Stimulated activated naive CD8-positive, alpha-beta T cell treated with anti-CD3 and anti-CD28 coated beads, Interleukin-15, Interleukin-2, amounts not matched to agents 100 U/mL and 50 U/mL, for 24 hours (primary cell): ENCODE measurements around the gene INPP5A.
"Not testable (repeated sequence)": the region's sequence is repeated elsewhere in the genome, so short reads cannot be mapped to it uniquely, and the experiment has no call there.

Experiments used
- ATAC-seq: fragments of 150-1000 bp; cut with Tn5 transposase; one replicate; pipeline ENCODE4 v1.10.0; 2021
- DNase-seq: peaks from one replicate; pipeline ENCODE4 v3.0.0; 2021

INPP5A gene

DNA sequence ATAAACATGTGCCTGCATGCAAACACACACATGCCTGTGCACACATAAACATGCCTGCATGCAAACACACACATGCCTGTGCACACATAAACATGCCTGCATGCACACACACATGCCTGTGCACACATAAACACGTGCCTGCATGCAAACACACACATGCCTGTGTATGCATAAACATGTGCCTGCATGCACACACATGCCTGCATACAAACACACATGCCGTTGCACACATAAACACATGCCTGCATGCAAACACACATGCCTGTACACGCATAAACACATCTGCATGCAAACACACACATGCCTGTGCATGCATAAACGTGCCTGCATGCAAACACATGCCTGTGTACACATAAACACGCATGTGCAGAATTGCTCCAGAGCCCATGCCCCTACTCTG is 226.0 kb downstream of the INPP5A start:
- no peak for DNase-seq
- no peak for ATAC-seq

DNA sequence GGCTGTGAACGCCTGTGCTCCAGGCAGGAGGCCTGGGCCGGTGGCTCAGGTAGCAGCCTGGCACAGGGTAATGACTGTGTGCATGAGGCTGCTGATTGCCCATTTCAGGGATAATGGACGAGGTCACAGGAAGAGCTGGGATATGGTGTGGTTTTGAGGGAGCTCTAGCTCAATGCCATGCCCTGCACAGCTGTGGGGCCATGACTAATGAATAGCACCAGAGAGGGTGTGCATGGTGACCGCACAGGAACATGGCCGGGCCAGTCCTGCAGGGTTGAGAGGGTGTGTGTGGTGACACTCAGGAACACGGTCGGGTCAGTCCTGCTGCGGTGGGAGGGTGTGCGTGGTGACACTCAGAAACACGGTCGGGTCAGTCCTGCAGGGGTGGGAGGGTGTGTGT is 226.5 kb downstream of the INPP5A start:
- DNase-seq (no peak), ATAC-seq (no peak)

- no peak for DNase-seq
- no peak for ATAC-seq
Observed at GRCh38 chr10:132765435-132765834, 227.8 kb downstream of the INPP5A start.

- DNase-seq, result no peak
- ATAC-seq, result no peak
Observed at GRCh38 chr10:132766291-132766690, 228.7 kb downstream of the INPP5A start.

GRCh38 chr10:132768346-132769248 is 231.0 kb downstream of the INPP5A start:
- DNase-seq (no peak), ATAC-seq (no peak)

DNA sequence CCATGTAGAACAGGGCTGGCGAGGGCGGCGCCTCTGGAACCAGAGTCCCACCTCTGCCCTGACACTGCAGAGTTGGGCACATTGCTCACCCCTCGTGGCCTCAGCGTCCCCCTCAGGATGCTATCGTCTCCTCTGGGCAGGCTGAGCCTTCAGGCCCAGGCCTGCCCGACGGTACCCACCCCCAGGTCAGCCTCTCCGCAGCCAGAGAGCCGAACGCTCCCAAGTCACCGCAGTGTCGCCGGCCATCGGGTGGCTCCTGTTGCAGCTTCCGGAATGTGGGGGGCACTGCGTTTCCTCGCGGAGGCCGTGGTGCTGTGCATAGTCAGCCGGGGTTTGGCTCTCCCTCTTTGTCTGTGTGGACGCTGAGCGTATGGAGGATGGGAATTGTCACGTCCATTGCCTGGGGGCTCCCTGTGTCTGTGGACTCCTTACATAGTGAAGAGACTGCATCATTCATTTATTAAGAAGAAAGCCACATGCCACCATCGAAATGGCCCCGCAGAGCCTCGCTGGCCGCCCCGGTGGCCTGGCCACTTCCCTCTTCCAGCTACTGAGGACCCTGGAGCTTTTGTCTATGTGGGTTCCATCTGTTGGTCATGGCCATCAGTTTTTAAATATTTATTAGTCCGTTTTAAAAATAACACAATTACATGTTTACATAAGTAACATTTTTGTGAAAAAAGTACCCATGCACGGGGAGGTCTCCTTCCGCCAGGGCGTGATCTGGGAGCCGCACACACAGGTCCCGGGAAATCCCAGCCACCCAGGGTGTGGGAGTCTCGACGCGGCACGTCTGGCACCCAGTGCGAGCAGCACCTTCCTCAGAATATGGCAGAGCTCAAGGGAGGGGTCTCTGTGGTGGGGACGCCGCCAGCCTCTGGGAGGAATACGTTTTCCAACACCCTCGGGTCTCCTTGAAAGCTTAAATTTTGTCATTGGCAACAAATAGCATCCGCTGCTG is 232.8 kb downstream of the INPP5A start:
- ATAC-seq, result no peak
- DNase-seq, result no peak

GRCh38 chr10:132772816-132773215 is 235.2 kb downstream of the INPP5A start:
- not testable (repeated sequence) for DNase-seq, ATAC-seq

- no peak for DNase-seq
- ATAC-seq, result no peak
Observed at GRCh38 chr10:132774181-132774901, 236.8 kb downstream of the INPP5A start.

- ATAC-seq, result no peak
- DNase-seq, result no peak
Observed at GRCh38 chr10:132774902-132775863, 237.6 kb downstream of the INPP5A start.

- ATAC-seq (no peak), DNase-seq (no peak)
Observed at GRCh38 chr10:132776186-132776585, 238.6 kb downstream of the INPP5A start.

DNA sequence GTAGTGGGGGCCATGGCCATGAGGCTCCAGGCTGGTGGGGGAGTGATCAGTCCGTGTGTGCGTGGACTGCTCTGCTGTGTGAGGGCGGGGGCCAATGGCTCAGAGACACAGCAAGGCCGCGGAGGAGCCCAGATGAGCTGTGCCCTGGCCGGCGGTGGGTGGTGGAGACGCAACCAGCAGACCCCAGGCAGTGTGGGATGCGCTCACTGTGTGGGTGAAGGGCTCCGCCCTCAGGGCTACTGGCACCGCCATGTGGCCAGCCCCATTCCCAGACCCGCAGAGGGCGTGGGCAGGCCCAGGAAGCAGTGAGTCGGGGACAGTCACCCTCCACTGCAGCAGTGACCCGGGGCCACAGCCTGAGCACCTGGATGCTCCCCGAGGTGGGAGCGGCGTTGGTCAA is 239.2 kb downstream of the INPP5A start:
- ATAC-seq, result no peak
- no peak for DNase-seq

GRCh38 chr10:132777441-132777840 is 239.9 kb downstream of the INPP5A start:
- no peak for DNase-seq
- no peak for ATAC-seq

DNA sequence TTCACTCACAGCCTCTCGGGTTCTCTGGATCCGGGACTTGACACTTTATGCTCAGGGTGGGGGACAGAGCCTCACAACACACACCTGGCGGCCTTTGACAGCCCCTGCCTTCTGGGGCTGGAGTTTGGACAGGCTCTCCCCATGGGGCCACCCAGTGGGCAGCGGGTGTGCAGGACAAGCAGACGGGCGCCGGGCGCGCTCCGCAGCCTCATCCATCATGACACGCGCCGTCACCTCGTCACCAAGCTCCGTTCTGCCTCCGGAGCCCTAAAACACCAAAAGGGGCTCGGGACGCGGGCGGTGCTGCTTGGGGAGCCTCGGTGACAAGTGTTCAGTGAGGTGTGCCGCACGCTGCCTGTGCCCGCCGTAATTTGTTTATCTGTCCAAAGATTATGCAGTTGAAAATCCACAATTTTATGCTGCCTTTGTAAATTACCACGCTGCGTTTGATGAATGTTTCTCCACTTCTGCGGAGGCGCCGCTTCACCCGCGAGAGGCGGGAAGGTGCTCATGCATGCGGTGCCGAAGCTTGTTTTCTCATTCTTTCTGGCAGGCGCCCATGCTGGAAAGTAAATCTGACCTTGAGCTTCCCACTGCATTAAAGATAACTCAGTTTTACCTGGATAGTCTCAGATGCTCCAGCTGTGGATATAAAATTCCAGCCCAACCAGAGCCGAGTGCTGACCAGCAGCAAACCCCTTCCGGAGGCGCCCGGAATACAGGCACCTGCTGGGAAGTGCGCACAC is 242.1 kb downstream of the INPP5A start:
- no peak for DNase-seq
- no peak for ATAC-seq

GRCh38 chr10:132780356-132780755 is 242.8 kb downstream of the INPP5A start:
- ATAC-seq (no peak), DNase-seq (no peak)

- ATAC-seq, result no peak
- DNase-seq, result no peak
Observed at GRCh38 chr10:132781556-132781955, 244.0 kb downstream of the INPP5A start.

- ATAC-seq (no peak), DNase-seq (no peak)
Observed at GRCh38 chr10:132783165-132783939, 245.8 kb downstream of the INPP5A start.

GRCh38 chr10:132783940-132784865 is 246.6 kb downstream of the INPP5A start:
- DNase-seq (no peak), ATAC-seq (no peak)
